Measurements from ENCODE around the gene ACTA1. TPM values are rescaled to one million over a fixed set of nuclear protein-coding genes. Genes with fewer than 3 reads are reported as not detected.

ACTA1 gene
- total and polyA plus RNA-seq, 4 donors, result 0.06 to 0.33 (median 0.08) TPM; not detected in 1

DNA sequence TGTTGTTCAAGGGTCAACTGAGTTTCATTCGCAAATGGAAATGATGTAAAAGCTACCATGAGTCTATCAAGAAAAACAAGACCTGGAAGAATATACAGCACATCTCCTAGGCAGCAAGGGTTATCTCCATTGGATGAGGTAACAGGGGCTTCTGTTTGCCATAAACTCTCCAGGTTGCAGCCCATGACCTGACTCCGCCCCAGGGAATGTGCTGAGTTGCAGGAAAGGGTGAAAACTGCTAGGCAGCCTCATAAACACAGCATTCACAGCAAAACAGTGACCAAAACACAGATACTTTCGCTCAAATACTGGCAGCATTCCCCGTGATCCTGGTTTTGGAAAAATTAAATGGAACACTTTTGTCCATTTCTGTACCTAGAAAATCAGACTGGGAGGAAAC is 20.2 kb upstream of the ACTA1 start (continued):
- TF ChIP-seq, protein P1, sequence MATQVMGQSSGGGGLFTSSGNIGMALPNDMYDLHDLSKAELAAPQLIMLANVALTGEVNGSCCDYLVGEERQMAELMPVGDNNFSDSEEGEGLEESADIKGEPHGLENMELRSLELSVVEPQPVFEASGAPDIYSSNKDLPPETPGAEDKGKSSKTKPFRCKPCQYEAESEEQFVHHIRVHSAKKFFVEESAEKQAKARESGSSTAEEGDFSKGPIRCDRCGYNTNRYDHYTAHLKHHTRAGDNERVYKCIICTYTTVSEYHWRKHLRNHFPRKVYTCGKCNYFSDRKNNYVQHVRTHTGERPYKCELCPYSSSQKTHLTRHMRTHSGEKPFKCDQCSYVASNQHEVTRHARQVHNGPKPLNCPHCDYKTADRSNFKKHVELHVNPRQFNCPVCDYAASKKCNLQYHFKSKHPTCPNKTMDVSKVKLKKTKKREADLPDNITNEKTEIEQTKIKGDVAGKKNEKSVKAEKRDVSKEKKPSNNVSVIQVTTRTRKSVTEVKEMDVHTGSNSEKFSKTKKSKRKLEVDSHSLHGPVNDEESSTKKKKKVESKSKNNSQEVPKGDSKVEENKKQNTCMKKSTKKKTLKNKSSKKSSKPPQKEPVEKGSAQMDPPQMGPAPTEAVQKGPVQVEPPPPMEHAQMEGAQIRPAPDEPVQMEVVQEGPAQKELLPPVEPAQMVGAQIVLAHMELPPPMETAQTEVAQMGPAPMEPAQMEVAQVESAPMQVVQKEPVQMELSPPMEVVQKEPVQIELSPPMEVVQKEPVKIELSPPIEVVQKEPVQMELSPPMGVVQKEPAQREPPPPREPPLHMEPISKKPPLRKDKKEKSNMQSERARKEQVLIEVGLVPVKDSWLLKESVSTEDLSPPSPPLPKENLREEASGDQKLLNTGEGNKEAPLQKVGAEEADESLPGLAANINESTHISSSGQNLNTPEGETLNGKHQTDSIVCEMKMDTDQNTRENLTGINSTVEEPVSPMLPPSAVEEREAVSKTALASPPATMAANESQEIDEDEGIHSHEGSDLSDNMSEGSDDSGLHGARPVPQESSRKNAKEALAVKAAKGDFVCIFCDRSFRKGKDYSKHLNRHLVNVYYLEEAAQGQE (IDR thresholded peaks at IDR 0.05), result no peak
- no peak for TF ChIP-seq FOXA1 (IDR thresholded peaks at IDR 0.05)
- TF ChIP-seq HNF4A (conservative IDR thresholded peaks at IDR 0.05), result no peak
- no peak for TF ChIP-seq EGR1 (IDR thresholded peaks at IDR 0.05; ENCODE audit: low read depth in 2 of 2)
- TF ChIP-seq NR2F2 (IDR thresholded peaks at IDR 0.05), result no peak

DNA sequence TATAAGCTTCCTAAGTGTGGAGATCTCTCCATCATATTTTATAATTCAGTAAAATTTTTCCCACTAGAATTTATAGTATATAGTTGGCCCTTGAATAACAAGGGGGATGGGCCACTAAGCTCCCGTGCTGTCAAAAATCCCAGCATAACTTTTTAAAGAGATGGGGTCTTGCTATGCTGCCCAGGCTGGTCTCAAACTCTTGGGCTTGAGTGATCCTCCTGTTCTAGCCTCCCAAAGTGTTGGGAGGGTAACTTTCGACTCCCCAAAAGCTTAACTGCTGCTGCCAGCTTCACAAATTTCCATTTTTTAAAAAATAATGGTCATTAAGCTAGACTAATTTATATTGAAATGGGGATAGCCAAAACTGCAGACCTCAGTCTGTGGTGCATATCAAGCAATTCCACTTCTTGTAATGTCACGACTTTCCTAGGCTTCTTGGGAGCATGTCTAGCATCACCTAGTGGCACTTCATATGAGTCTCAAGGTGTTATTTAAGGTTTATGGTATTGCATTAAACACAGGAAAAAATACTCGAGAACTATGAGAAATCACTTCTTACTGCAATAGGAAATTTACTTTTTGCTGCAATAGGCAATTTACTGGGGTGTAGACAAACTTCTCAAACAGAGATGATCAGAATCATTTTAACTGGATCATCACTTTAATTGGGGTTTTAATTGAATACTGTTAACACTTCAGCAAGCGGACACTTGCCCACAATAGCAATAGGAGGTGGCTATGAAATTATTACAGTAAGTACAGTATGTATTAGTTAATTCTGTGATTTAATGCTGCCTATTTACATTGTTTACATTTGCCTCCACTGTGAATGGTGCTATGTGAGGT is 19.3 kb upstream of the ACTA1 start:
- DNase-seq (ENCODE audit: low spot score), result no peak
- peak; percentile 63 to 68 for TF ChIP-seq RAD21 (IDR thresholded peaks at IDR 0.05)
- TF ChIP-seq, protein P2, sequence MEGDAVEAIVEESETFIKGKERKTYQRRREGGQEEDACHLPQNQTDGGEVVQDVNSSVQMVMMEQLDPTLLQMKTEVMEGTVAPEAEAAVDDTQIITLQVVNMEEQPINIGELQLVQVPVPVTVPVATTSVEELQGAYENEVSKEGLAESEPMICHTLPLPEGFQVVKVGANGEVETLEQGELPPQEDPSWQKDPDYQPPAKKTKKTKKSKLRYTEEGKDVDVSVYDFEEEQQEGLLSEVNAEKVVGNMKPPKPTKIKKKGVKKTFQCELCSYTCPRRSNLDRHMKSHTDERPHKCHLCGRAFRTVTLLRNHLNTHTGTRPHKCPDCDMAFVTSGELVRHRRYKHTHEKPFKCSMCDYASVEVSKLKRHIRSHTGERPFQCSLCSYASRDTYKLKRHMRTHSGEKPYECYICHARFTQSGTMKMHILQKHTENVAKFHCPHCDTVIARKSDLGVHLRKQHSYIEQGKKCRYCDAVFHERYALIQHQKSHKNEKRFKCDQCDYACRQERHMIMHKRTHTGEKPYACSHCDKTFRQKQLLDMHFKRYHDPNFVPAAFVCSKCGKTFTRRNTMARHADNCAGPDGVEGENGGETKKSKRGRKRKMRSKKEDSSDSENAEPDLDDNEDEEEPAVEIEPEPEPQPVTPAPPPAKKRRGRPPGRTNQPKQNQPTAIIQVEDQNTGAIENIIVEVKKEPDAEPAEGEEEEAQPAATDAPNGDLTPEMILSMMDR (IDR thresholded peaks at IDR 0.05; ENCODE audit: low read depth, low read length, missing input control), result peak; percentile 28
- TF ChIP-seq, protein P1 (IDR thresholded peaks at IDR 0.05), result no peak
- WGBS, result 86% methylated on average over 5 of the region's 5 CpGs
- H3K4me3 ChIP-seq (ENCODE audit: low read depth in 1 of 3, low read length in 3 of 3), result no peak overlapping the region
- H3K9me3 ChIP-seq (ENCODE audit: control insufficient read depth in 4 of 4, low read length in 3 of 4), result no peaks in the 10 kb centered on the region
- no peaks in the 10 kb centered on the region for H3K4me1 ChIP-seq (ENCODE audit: control insufficient read depth in 4 of 4, insufficient read depth in 4 of 4, low read length in 3 of 4)
- no peak overlapping the region for H3K9ac ChIP-seq (ENCODE audit: low read depth in 1 of 2, low read length in 2 of 2)
- H3K36me3 ChIP-seq (ENCODE audit: control insufficient read depth in 4 of 4, insufficient read depth in 3 of 4, low read depth in 1 of 4, low read length in 3 of 4), result peaks cover 2 to 42% (median 30%) of the 10 kb centered on the region in 4 donors
- no peaks in the 10 kb centered on the region for H3K27me3 ChIP-seq (ENCODE audit: control insufficient read depth in 4 of 4, insufficient read depth in 4 of 4, low read length in 3 of 4)
- H3K27ac ChIP-seq (ENCODE audit: low read depth in 1 of 2, low read length in 2 of 2), result no peak overlapping the region

DNA sequence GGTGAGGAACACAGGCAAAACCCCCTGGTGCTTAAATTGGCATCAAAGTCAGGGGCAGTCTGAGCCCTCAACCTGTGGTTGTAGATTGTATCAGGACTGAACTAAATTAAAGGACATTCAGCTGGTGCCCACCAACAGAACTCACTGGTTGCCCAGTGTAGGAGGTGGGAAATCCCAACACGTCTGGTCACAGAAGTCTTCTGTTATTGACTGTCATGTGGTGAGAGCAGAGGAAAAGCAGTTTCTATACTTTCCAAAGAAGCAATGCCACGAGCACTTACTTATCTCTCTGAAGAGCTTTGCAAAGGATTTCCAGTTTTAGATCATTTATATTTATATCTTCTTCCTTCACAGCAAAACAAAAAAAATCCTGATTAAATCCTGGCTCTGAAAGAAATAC is 15.0 kb upstream of the ACTA1 start:
- TF ChIP-seq HNF4A (conservative IDR thresholded peaks at IDR 0.05), result no peak
- no peak for TF ChIP-seq GABPA (IDR thresholded peaks at IDR 0.05 in 1 of 2, conservative IDR thresholded peaks at IDR 0.05 in 1 of 2)
- TF ChIP-seq FOXA2 (IDR thresholded peaks at IDR 0.05), result no peak
- no peak for TF ChIP-seq SP1 (IDR thresholded peaks at IDR 0.05)
- TF ChIP-seq YY1 (IDR thresholded peaks at IDR 0.05), result no peak
- TF ChIP-seq HNF4G (IDR thresholded peaks at IDR 0.05), result no peak
- no peak for TF ChIP-seq JUND (IDR thresholded peaks at IDR 0.05)
- TF ChIP-seq MAX (IDR thresholded peaks at IDR 0.05), result no peak
- no peak for TF ChIP-seq NR2F2 (IDR thresholded peaks at IDR 0.05)
- TF ChIP-seq, protein P2 (IDR thresholded peaks at IDR 0.05; ENCODE audit: low read depth, low read length, missing input control), result no peak
- no peak for TF ChIP-seq TAF1 (conservative IDR thresholded peaks at IDR 0.05)
- Histone ChIP-seq H3K4me1 (ENCODE audit: control insufficient read depth in 4 of 4, insufficient read depth in 4 of 4, low read length in 3 of 4) (no peaks in the 10 kb centered on the region), H3K27me3 (ENCODE audit: control insufficient read depth in 4 of 4, insufficient read depth in 4 of 4, low read length in 3 of 4) (no peaks in the 10 kb centered on the region), H3K9me3 (ENCODE audit: control insufficient read depth in 4 of 4, low read length in 3 of 4) (no peaks in the 10 kb centered on the region), H3K9ac (ENCODE audit: low read depth in 1 of 2, low read length in 2 of 2) (no peak overlapping the region), H3K36me3 (ENCODE audit: control insufficient read depth in 4 of 4, insufficient read depth in 3 of 4, low read depth in 1 of 4, low read length in 3 of 4) (peaks cover 2 to 27% (median 17%) of the 10 kb centered on the region in 4 donors), H3K4me3 (ENCODE audit: low read depth in 1 of 3, low read length in 3 of 3) (no peak overlapping the region), H3K27ac (ENCODE audit: low read depth in 1 of 2, low read length in 2 of 2) (no peak overlapping the region)
- WGBS, result 77% methylated on average over 2 of the region's 2 CpGs
- no peak for DNase-seq (ENCODE audit: low spot score)
